Fibroblast of pulmonary artery (primary cell): ENCODE measurements around the gene ASS1.

ENCODE experiments used
- DNase-seq: peaks from one replicate; pipeline ENCODE4 v3.0.0-alpha.2; 2010; ENCODE audit warnings: low read depth
- H3K4me3 ChIP-seq: replicated peaks from 2 replicates; pipeline ENCODE4 v1.5.1; 2011; ENCODE audit warnings: low read depth, mild to moderate bottlenecking, control low read depth, low read length, moderate library complexity
- TF ChIP-seq, protein P1 (sequence below): IDR thresholded peaks from 2 replicates; pipeline ENCODE4 v1.5.1; 2011; ENCODE audit warnings: mild to moderate bottlenecking, control low read depth, low read length, inconsistent platforms; ENCODE audit errors: missing control alignments

ASS1 gene

DNA sequence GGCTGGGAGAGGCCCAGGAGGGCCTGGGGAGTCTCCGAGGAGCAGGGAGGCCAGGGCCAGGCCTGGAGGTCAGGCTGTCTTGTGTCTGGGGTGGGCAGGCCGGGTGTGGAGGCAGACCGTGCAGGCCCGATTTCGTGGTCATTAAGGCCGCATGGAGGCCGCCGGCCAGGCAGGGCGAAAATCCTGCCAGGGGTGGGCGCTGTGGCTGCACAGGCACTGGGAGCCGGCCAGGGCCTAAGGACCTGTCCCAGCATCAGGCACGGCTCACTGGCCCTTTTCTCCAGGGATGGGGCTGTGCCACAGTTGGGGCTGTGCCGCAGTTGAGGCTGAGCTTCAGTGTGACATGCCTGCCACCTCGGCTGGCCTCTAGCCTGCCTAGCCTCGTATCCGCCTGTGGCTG, 35.9 kb downstream of the ASS1 start:
- TF ChIP-seq, protein P1, sequence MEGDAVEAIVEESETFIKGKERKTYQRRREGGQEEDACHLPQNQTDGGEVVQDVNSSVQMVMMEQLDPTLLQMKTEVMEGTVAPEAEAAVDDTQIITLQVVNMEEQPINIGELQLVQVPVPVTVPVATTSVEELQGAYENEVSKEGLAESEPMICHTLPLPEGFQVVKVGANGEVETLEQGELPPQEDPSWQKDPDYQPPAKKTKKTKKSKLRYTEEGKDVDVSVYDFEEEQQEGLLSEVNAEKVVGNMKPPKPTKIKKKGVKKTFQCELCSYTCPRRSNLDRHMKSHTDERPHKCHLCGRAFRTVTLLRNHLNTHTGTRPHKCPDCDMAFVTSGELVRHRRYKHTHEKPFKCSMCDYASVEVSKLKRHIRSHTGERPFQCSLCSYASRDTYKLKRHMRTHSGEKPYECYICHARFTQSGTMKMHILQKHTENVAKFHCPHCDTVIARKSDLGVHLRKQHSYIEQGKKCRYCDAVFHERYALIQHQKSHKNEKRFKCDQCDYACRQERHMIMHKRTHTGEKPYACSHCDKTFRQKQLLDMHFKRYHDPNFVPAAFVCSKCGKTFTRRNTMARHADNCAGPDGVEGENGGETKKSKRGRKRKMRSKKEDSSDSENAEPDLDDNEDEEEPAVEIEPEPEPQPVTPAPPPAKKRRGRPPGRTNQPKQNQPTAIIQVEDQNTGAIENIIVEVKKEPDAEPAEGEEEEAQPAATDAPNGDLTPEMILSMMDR, result no peak
- no peak overlapping the region for H3K4me3 ChIP-seq
- DNase-seq, result no peak

DNA sequence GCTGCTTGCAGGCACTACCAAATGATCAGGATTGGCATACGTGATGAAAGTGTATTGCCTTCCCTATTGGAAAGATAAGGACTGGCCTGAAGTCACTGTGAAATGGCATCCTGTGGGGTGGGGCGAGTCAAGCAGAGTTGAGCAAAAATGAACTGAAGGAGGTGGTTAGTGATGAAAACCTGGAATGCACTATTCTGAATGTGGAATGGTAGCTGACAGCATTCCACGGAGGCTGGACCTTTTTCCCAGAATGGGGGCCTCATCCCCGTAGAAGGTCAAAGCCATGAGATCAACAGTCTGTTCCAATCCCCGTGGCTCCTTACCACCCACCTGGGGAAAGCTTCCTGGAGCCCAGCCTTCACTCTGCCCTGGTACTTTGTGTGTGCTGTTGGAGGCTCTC, 37.7 kb downstream of the ASS1 start:
- no peak for DNase-seq
- H3K4me3 ChIP-seq, result no peak overlapping the region
- TF ChIP-seq, protein P1, result no peak

DNA sequence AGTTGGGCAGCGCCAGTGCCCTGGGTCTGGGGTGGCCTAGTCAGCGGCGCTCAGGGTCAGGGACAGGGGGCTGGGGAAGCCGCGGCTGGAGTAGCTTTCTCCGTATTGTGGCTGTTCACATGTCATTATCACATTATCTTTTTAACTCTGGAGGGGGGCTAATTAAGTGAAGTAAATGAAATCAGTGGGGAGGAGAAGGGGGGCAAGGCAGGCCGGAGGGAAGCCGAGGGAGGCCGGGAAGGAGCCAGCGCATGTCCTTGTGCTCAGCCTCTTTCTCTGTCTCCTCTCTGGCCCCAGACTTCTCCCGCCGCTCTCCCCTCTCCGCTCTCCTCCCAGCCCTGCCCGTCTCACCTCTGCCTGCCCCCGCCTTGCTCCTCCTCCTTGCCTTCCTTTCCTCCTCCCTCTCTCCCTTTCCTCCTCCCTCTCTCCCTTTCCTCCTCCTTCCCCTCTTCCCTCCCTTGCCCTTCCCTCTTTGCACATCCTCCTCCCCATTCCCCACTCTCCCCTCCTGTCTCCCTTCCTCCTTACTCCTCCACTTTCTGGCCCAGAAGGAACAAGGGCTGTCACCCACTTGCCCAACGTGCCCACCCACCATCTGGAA, 38.7 kb downstream of the ASS1 start:
- TF ChIP-seq, protein P1, result no peak
- DNase-seq, result no peak
- H3K4me3 ChIP-seq, result no peak overlapping the region

DNA sequence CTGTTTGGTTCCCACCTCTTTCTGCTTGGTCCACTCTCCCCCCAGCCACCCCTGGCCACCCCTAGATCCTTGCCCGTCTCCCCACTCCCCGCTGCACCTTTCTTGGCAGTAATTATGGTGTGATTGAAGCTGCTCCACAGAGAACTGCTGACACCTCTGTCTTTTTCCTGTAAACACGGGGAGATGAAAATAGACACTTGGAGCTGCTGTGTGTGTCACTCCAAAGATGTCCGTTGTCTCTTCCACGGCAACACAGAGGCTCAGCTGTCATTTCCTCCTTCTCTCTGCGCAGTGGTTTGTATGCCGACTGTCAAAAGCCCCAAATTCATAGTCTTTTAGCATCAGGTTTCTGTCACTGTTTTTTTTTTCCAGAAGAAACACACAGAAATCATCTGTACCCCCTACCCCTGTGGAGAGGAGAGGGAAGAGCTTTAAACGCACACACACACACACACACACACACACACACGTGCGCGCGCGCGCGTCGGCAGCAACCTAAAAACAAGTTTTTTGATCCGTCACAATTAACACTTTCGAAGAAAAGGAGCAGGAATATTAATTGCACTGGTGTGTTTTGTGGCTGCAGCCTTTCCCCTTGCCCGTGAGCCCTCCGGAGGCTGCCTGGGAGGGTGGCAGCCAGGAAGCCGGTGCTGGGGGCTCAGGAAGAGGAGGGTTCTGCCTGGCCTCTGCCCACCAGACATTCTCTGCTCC, 39.8 kb downstream of the ASS1 start:
- H3K4me3 ChIP-seq, result no peak overlapping the region
- TF ChIP-seq, protein P1, result no peak
- no peak for DNase-seq

DNA sequence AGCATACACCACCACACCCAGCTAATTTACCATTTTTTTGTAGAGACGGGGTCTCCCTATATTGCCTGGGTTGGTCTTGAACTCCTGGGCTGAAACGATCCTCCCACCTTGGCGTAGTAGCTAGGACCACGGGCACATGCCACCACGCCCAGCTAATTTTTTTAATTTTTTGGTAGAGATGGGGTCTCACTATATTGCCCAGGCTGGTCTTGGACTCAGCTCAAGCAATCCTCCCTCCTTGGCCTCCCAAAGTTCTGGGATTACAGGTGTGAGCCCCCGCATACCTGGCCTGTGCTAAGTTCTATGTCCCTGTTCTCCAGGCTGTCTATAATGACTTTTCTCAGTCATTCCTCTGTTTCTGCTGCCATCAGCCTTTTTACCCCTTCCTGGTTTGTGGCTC, 41.3 kb downstream of the ASS1 start:
- no peak for DNase-seq
- no peak overlapping the region for H3K4me3 ChIP-seq
- TF ChIP-seq, protein P1, result no peak

DNA sequence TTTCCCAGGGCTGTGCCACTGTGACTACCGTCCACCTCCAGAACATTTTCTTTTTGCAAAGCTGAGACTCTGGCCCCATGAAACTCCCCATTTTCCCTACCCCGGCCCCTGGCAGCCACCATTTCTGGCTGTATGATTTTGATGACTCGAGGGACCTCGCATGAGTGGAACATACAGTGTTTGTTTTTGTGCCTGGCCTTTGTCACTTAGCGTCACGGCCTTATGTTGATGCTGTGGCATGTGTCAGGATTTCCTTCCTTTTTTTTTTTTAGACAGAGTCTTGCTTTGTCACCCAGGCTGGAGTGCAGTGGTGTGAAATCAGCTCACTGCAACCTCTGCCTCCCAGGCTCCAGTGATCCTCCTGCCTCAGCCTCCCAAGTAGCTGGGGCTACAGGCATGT, 42.7 kb downstream of the ASS1 start:
- no peak for DNase-seq
- no peak overlapping the region for H3K4me3 ChIP-seq
- TF ChIP-seq, protein P1, result no peak
